ENCODE results near the gene PODN.

Gene PODN

GRCh38 chr1:53114581-53115400, 52.8 kb downstream of the PODN start:
- no peak for DNase-seq

GRCh38 chr1:53115403-53116306, 53.6 kb downstream of the PODN start:
- DNase-seq = no peak

- no peak for DNase-seq
Measured at GRCh38 chr1:53116307-53116810, 54.3 kb downstream of the PODN start.

DNA sequence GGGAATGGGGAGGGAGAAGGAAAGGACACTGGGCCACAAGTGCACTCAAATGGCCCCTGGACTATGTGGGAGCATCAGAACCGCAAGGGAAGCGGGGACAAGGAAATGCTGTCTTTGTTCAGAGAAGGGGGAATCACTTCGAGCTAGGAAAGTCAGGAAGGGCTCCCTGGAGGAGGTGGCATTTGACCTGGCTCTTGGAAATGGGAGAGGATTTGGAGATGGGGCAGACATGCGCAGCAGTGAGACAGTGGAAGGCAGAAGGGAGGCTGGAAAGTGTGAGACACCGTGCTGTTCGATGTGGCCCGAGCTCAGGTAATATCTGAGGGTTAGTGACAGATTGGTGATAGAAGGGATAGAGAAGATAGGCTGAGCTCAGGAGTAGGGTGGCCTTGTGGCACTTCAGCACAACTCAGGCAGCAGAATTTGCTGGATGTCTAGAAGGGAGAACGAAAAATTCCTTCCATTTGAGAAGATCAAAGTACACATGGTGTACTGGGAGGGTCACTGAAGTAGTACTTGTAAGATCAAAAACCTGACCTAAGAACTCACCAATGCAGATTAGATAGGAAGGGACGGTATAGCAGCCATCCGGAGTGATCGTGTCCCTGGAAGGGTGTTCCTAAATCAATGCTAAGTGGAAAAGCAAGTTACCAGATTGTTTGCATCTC, 55.1 kb downstream of the PODN start:
- DNase-seq = no peak

DNA sequence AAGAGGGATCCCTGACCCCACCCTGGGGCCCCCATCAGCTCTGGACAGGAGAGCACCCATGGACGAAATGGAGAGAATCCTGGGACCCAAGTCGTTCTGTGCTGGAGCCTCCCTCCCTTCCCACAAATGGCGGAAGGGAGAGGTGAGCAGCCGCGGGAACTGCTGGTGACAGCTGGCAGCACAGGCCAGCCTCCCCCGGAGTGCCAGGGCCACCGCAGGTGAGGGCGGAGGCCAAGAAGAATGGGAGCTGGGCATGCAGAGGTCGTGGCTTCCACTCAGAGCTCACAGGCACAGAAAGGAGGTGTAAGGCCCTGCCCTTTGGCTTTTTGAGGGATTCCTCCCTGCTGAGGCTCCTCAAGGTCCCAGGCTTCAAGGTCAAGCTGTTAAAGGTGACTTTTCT, 55.8 kb downstream of the PODN start:
- DNase-seq = no peak

DNA sequence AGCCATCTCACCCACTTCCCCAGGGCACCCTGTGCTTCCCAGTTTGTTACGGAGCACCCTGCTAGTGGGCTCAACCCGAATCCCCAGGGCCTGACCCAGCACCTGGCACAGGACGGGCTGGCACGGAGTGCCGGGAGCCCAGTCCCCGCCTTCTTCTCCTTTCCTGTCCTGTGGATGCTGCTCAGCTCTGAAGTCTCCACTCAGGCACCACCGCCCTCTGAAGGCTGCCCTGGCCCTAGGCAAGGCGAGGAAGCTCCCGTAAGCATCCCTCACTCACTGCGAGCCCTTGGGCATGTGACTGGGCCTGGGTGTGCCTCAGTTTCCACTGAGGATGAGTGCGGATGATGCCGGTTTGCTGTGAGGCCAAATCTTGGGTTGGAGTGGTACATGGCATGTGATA, 58.6 kb downstream of the PODN start:
- DNase-seq = no peak

GRCh38 chr1:53121319-53122172, 59.5 kb downstream of the PODN start:
- no peak for DNase-seq

DNA sequence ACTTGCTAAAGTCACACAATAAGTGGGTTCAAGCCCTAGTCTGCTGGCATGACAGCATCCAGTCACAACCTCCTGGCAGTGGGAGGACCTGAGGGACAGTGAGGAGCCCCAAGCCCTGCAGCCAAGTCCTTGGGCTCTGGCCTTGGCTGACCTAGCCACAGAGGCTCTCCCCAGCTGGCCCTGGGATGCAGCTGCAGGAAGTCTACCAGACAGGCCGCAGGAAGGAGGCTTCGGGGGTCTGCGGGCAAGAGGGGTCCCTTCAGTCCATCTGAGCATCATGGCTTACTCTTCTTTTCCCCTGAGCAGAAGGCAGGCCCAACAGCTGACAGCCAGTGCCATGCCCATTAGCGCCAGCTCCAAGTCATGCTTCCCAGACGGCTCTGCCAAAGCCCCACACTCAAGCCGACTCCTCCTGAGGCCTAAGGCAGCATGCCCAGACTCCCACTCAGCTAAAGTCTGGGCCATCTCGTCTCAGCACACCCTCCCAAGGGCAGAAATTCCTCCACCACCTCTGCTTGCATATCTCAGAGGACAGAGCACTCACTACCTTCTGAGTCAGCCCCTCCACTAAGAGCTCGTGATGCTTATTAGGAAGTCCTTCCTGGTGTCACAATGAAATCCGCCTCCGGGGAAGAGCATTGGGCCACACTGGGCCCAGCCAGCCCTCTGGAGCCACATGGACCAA, 60.3 kb downstream of the PODN start:
- peak; percentile 73 to 87 (median 78) for DNase-seq

DNA sequence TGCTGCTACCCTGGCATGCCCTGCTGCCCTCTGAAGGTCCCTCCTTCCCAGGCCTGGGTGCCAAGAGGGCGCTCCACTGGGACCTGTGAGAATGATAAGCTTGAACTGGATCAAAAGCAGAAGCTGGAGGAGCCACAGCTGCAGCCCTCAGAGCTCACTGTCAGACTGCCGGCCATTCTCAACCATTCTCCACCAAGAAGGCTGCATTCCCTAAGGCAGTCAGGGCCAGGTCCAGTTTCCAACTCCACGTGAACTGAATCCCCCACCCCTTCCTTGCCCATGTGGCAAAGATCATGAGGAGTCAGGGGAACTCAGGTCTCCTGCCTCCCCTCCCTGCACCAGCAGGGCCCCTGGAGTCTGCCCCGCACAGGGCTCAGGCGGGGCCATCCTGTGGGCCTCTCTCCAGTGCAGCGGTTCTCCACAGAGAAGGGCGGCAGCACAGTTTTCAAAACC, 61.0 kb downstream of the PODN start:
- no peak for DNase-seq

DNA sequence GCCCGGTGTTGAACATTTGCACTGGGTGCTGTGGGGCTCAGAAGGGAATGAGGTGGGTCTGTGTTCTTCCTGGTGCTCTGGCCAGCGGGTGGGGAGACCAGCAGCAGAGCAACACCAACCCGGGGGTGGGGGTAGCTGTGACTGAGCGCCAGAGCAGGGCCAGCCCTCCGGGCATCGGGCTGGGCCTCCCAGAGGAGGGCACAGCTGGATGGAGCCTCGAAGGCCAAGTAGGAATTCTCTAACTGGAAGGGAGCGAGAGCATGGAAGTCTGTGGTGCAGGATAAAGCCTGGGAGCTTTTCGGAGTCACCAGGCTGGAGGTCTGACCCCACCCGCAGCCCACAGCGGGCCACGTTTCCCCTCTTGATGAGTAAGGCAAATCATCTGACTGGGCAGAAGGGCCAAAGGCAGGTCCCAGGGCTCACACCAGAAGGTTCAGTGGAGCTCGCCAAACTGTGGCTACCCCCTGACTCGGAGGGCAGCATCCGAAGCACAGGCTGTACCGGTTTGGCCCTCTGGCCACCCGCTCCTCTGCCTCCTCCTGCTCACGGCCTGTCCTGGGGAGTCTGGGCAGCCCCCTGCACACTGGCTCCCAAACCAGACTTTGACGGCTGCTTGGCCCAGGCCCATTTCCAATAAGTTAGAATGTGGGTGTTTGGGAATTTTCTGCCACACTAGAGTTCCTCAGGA, 61.6 kb downstream of the PODN start:
- DNase-seq = no peak

DNA sequence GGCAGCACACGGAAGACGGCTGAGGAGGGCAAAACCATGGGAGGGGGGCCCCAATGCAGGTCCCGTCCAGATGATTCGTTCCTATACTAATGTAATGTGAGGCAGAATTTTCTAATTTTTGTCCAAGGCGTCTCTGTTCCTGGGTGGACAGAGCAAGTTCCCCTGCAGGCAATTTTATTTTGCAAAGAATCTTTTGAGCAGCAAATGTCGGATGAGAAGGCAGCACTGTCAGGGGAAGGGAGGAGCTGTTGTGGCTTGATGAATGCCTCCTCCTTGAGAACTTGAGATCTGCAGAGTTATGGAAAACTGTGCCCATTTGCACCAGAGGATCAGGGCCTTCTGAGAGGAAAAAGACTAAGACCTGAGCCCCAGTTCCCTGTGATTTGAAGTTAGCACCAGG, 63.1 kb downstream of the PODN start:
- DNase-seq = no peak

GRCh38 chr1:53125623-53126360, 63.8 kb downstream of the PODN start:
- DNase-seq = peak in 1 of 4 experiments; percentile 26

DNA sequence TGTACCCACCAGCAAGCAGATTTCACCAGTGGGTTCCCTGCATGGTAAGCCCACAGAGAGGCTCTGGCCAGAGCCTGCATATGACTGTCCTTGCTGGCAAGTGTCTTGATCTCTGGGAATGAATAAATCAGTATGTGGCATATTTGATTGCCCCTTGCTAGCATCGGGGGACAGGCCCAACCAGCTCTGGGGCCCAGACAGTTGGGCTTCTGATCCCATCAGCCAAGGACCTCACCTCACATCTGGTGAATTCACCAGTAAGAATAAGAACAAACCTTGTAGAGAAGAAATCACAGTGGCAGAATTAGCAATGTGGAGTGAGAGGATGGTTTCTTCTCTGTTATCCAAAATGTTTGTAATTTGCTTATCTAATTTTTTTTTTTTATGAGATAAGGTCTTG, 64.5 kb downstream of the PODN start:
- DNase-seq = no peak

DNA sequence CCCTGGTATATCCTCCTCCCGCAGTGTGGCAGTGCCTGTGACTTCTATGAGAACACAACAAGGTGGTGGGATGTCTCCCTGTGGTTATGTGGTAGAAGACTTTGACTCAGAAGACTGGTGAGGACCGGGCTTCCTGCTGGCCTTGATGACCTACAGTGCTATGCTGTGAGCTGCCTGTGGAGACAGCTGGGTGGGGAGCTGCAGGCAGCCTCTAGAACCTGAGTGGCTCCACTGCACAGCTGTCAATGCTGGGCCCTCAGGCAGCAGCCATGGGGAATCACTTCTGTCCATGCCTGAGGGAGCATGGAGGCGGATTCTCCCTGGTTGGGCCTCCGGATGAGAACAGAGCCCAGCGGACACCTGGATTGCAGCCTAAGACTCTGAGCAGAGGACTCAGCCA, 65.5 kb downstream of the PODN start:
- DNase-seq = peak in 2 of 4 experiments; percentile 33

GRCh38 chr1:53128401-53128800, 66.4 kb downstream of the PODN start:
- DNase-seq = no peak

DNA sequence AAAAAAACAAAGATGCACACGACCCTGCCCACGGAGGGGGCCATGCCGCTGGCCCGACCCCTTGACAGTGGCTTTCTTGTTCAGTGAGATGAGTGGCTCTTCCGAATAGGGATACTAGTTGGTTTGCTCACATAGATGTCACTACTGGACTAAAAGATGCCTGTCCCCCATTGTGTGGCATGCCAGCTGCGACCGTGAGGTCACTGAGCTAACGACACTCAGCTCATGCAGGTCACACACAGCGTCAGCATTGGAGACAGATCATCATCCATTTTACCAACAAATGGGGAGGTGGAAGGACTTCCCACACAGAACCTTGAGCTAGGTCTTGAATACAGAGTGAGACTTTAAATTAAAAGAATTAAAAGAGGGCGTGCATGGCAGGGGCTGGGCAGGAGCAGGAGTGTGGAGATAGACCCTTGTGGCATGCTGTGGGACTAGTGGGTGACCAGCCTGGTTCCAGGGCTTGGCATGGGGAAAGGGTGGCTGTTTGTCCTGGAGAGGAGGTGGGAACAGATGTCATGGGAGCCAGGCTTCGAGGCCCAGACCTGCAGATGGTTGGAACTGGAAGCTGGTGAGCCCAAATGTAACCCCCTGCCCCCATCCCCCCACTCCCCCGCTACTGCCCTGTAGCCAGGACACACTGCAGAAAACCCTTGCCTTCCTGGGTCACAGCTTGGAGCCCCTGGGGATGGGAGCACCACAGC, 68.0 kb downstream of the PODN start:
- no peak for DNase-seq

DNA sequence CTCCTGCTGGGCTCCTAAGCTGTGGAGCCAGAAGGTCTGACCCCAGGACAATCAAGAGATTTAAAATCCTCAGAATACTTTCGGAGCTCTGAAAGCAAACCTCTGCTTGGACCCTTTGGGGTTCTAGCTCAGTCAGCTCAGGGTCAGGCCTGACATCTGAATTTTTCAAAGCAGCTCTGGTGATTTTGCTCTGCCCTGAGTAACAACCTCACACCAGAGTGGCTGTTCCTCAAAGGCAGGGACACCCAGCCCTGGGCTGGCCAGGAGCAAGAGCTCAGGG, 68.5 kb downstream of the PODN start:
- DNase-seq = no peak

DNA sequence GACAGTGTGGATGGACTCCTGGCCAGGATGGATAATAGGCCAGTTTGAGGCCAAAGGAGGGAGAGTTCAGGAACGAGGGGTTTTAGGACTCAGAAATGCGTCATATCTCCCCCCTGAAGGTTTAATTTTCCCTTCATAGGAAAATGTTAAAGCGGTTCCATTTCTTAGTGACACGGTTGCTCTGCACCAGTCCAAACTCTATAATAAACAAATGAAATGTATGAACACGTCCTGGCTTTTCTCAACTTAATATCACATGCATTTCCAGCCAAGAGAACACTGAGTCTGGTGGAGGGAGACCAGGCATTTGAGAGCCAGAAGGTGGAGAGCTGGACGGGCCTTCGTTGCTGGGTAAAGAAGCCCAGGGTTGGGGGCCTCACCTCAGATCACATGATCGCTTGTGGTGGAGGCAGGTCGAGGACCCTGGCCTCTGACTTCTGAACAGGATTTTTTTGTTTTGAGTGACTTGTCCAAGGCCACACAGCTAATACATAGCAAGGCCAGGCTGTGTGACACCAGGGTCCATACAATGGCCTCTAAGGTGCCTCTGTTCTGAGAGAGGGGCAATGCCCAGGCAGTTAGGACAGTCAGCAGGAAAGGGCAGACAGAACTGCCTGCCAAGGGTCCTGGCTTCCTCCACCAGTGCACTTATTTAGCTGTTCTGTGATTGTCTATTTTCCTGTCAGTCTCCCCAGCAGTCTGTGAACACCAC, 69.0 kb downstream of the PODN start:
- no peak for DNase-seq

DNA sequence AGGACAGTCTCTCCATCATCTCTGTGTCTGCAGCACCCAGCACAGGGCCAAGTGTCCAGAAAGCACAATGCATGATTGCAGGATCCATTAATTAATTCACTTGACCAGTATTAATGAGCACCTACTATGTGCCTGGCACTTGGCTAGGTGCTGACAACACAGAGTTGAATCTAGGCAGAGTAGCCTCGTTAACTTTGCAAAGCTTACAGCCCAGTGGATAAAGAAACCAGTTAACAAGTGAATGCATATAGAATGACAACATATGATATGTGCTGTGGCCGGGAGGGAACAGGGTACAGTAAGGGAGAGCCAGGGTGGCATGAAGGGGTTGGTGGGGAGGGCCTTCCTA, 69.6 kb downstream of the PODN start:
- no peak for DNase-seq
